Measurements from ENCODE around the gene SENP7. TPM values are rescaled to one million over a fixed set of nuclear protein-coding genes. Genes with fewer than 3 reads are reported as not detected.

Gene SENP7
- total RNA-seq, 1 donor from 2014 or later: 10.8 TPM

GRCh38 chr3:101519685-101520365 is 6.8 kb upstream of the SENP7 start:
- H3K4me1 ChIP-seq (ENCODE audit: insufficient read depth, low read length): no peaks in the 10 kb centered on the region
- H3K36me3 ChIP-seq (ENCODE audit: insufficient read depth, low read length): no peaks in the 10 kb centered on the region
- no peaks in the 10 kb centered on the region for H3K4me1 Mint-ChIP-seq (ENCODE audit: low read depth, unreplicated experiment)
- H3K27ac Mint-ChIP-seq (ENCODE audit: unreplicated experiment): no peak overlapping the region
- H3K27me3 Mint-ChIP-seq (ENCODE audit: low read depth, unreplicated experiment): no peaks in the 10 kb centered on the region
- H4K20me1 ChIP-seq (ENCODE audit: insufficient read depth, low read length): no peaks in the 10 kb centered on the region
- no peak overlapping the region for H3K9ac ChIP-seq (ENCODE audit: low read length)
- H3K27me3 ChIP-seq (ENCODE audit: insufficient read depth, low read length): peaks cover 11% of the 10 kb centered on the region
- H3K4me2 ChIP-seq (ENCODE audit: low read length): no peak overlapping the region
- no peak overlapping the region for H2AFZ ChIP-seq (ENCODE audit: low read depth, low read length)
- H3K9me3 ChIP-seq (ENCODE audit: insufficient read depth, low read depth, low read length): no peaks in the 10 kb centered on the region
- no peaks in the 10 kb centered on the region for H3K79me2 ChIP-seq (ENCODE audit: insufficient read depth, low read length)
- H3K36me3 Mint-ChIP-seq (ENCODE audit: low read depth, unreplicated experiment): no peaks in the 10 kb centered on the region
- H3K9me3 Mint-ChIP-seq (ENCODE audit: unreplicated experiment): no peaks in the 10 kb centered on the region
- no peak overlapping the region for H3K27ac ChIP-seq (ENCODE audit: low read depth, low read length)
- FAIRE-seq: no peak
- no peak for DNase-seq (ENCODE audit: low read depth)
- H3K4me3 Mint-ChIP-seq (ENCODE audit: unreplicated experiment): no peak overlapping the region
- no peak overlapping the region for H3K4me3 ChIP-seq (ENCODE audit: insufficient read depth, low read depth, low read length)
- TF ChIP-seq, protein P1, sequence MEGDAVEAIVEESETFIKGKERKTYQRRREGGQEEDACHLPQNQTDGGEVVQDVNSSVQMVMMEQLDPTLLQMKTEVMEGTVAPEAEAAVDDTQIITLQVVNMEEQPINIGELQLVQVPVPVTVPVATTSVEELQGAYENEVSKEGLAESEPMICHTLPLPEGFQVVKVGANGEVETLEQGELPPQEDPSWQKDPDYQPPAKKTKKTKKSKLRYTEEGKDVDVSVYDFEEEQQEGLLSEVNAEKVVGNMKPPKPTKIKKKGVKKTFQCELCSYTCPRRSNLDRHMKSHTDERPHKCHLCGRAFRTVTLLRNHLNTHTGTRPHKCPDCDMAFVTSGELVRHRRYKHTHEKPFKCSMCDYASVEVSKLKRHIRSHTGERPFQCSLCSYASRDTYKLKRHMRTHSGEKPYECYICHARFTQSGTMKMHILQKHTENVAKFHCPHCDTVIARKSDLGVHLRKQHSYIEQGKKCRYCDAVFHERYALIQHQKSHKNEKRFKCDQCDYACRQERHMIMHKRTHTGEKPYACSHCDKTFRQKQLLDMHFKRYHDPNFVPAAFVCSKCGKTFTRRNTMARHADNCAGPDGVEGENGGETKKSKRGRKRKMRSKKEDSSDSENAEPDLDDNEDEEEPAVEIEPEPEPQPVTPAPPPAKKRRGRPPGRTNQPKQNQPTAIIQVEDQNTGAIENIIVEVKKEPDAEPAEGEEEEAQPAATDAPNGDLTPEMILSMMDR (IDR thresholded peaks at IDR 0.05; ENCODE audit: insufficient read depth, low read depth, low read length): no peak
- TF ChIP-seq EZH2 (IDR thresholded peaks at IDR 0.05; ENCODE audit: insufficient read depth, low read length): no peak

- no peaks in the 10 kb centered on the region for H3K36me3 Mint-ChIP-seq (ENCODE audit: low read depth, unreplicated experiment)
- no peak for TF ChIP-seq EZH2 (IDR thresholded peaks at IDR 0.05; ENCODE audit: insufficient read depth, low read length)
- TF ChIP-seq, protein P1 (IDR thresholded peaks at IDR 0.05; ENCODE audit: insufficient read depth, low read depth, low read length): no peak
- Histone ChIP-seq H3K79me2 (ENCODE audit: insufficient read depth, low read length) (no peaks in the 10 kb centered on the region), H3K4me3 (ENCODE audit: insufficient read depth, low read depth, low read length) (no peak overlapping the region), H3K36me3 (ENCODE audit: insufficient read depth, low read length) (no peaks in the 10 kb centered on the region), H3K4me2 (ENCODE audit: low read length) (no peak overlapping the region), H3K9ac (ENCODE audit: low read length) (no peak overlapping the region), H3K4me1 (ENCODE audit: insufficient read depth, low read length) (no peaks in the 10 kb centered on the region), H3K9me3 (ENCODE audit: insufficient read depth, low read depth, low read length) (no peaks in the 10 kb centered on the region), H3K27ac (ENCODE audit: low read depth, low read length) (no peak overlapping the region), H3K27me3 (ENCODE audit: insufficient read depth, low read length) (peaks cover 11% of the 10 kb centered on the region), H4K20me1 (ENCODE audit: insufficient read depth, low read length) (no peaks in the 10 kb centered on the region), H2AFZ (ENCODE audit: low read depth, low read length) (no peak overlapping the region)
- DNase-seq (ENCODE audit: low read depth): no peak
- no peaks in the 10 kb centered on the region for H3K9me3 Mint-ChIP-seq (ENCODE audit: unreplicated experiment)
- no peaks in the 10 kb centered on the region for H3K27me3 Mint-ChIP-seq (ENCODE audit: low read depth, unreplicated experiment)
- H3K27ac Mint-ChIP-seq (ENCODE audit: unreplicated experiment): no peak overlapping the region
- H3K4me1 Mint-ChIP-seq (ENCODE audit: low read depth, unreplicated experiment): no peaks in the 10 kb centered on the region
- H3K4me3 Mint-ChIP-seq (ENCODE audit: unreplicated experiment): no peak overlapping the region
- no peak for FAIRE-seq
Observed at GRCh38 chr3:101518421-101518871, 5.4 kb upstream of the SENP7 start.

DNA sequence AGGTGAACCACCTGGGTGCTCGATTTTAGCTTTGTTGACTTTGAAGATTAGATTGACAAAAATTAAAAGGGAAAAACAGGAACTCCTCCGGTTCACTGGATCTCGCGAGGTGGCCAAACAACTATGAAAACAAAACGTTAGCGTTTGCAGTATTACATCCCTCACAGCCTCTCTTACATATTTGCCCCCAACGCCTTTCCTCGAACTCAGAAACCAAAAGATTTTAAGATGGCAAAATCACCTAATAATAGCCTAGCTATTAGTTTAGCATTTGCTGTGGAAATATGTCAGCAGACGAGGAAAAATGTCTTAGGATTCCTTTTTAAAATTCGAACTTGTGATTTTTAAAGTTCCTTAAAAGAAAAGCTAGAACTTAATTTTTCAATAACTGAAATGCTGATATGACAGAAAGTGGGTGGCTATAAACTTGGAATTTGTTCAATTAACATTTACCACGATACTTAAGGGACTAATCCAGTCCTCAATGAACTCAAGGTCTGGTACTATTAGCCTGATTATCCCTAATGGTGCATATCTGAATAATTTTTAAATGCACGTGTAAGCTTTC is 491 bp upstream of the SENP7 start:
- no peaks in the 10 kb centered on the region for H3K9me3 ChIP-seq (ENCODE audit: insufficient read depth, low read depth, low read length)
- TF ChIP-seq, protein P1 (IDR thresholded peaks at IDR 0.05; ENCODE audit: insufficient read depth, low read depth, low read length): no peak
- TF ChIP-seq EZH2 (IDR thresholded peaks at IDR 0.05; ENCODE audit: insufficient read depth, low read length): no peak
- peak overlapping the region; percentile 88 for H3K27ac ChIP-seq (ENCODE audit: low read depth, low read length)
- H2AFZ ChIP-seq (ENCODE audit: low read depth, low read length): peak overlapping the region; percentile 62
- H3K27me3 Mint-ChIP-seq (ENCODE audit: low read depth, unreplicated experiment): no peaks in the 10 kb centered on the region
- H3K27ac Mint-ChIP-seq (ENCODE audit: unreplicated experiment): peak overlapping the region; percentile 100
- no peaks in the 10 kb centered on the region for H3K36me3 ChIP-seq (ENCODE audit: insufficient read depth, low read length)
- H3K9me3 Mint-ChIP-seq (ENCODE audit: unreplicated experiment): no peaks in the 10 kb centered on the region
- FAIRE-seq: peak; percentile 17
- H4K20me1 ChIP-seq (ENCODE audit: insufficient read depth, low read length): no peaks in the 10 kb centered on the region
- no peak for DNase-seq (ENCODE audit: low read depth)
- peaks cover 4% of the 10 kb centered on the region for H3K27me3 ChIP-seq (ENCODE audit: insufficient read depth, low read length)
- no peaks in the 10 kb centered on the region for H3K36me3 Mint-ChIP-seq (ENCODE audit: low read depth, unreplicated experiment)
- H3K4me1 ChIP-seq (ENCODE audit: insufficient read depth, low read length): no peaks in the 10 kb centered on the region
- peak overlapping the region; percentile 86 for H3K4me3 ChIP-seq (ENCODE audit: insufficient read depth, low read depth, low read length)
- H3K4me1 Mint-ChIP-seq (ENCODE audit: low read depth, unreplicated experiment): peaks cover 15% of the 10 kb centered on the region
- H3K79me2 ChIP-seq (ENCODE audit: insufficient read depth, low read length): peaks cover 20% of the 10 kb centered on the region
- peak overlapping the region; percentile 95 for H3K4me2 ChIP-seq (ENCODE audit: low read length)
- H3K9ac ChIP-seq (ENCODE audit: low read length): peak overlapping the region; percentile 88
- peak overlapping the region; percentile 99 for H3K4me3 Mint-ChIP-seq (ENCODE audit: unreplicated experiment)

Measured in astrocyte (in vitro differentiated cells and primary cell).